ENCODE measurements around the gene PRODH2.

DNA sequence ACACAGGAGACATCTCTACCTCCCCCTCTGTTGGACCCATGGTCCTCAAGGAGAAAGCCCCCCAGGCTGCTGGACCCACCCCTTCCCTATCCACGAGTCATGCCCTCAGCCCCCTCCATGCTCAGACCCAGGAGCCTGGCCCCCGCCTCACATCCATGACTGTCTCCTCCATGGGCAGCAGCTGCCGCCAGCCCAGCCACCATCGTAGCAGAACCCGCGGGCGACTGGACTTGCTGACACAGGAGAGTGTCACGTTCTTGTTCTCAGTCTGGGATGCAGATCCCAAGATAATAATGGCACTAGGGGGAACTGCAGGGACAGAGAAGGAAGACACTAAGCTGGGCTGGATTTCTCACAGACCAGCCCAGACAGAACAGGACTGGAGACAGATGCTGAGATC, 35.8 kb upstream of the PRODH2 start:
- TF ChIP-seq ELF1 (CRISPR knock-in tag; IDR thresholded peaks at IDR 0.05) = no peak
- TF ChIP-seq, protein P1, sequence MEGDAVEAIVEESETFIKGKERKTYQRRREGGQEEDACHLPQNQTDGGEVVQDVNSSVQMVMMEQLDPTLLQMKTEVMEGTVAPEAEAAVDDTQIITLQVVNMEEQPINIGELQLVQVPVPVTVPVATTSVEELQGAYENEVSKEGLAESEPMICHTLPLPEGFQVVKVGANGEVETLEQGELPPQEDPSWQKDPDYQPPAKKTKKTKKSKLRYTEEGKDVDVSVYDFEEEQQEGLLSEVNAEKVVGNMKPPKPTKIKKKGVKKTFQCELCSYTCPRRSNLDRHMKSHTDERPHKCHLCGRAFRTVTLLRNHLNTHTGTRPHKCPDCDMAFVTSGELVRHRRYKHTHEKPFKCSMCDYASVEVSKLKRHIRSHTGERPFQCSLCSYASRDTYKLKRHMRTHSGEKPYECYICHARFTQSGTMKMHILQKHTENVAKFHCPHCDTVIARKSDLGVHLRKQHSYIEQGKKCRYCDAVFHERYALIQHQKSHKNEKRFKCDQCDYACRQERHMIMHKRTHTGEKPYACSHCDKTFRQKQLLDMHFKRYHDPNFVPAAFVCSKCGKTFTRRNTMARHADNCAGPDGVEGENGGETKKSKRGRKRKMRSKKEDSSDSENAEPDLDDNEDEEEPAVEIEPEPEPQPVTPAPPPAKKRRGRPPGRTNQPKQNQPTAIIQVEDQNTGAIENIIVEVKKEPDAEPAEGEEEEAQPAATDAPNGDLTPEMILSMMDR (CRISPR knock-in tag; IDR thresholded peaks at IDR 0.05) = no peak
- TF ChIP-seq, protein P2, sequence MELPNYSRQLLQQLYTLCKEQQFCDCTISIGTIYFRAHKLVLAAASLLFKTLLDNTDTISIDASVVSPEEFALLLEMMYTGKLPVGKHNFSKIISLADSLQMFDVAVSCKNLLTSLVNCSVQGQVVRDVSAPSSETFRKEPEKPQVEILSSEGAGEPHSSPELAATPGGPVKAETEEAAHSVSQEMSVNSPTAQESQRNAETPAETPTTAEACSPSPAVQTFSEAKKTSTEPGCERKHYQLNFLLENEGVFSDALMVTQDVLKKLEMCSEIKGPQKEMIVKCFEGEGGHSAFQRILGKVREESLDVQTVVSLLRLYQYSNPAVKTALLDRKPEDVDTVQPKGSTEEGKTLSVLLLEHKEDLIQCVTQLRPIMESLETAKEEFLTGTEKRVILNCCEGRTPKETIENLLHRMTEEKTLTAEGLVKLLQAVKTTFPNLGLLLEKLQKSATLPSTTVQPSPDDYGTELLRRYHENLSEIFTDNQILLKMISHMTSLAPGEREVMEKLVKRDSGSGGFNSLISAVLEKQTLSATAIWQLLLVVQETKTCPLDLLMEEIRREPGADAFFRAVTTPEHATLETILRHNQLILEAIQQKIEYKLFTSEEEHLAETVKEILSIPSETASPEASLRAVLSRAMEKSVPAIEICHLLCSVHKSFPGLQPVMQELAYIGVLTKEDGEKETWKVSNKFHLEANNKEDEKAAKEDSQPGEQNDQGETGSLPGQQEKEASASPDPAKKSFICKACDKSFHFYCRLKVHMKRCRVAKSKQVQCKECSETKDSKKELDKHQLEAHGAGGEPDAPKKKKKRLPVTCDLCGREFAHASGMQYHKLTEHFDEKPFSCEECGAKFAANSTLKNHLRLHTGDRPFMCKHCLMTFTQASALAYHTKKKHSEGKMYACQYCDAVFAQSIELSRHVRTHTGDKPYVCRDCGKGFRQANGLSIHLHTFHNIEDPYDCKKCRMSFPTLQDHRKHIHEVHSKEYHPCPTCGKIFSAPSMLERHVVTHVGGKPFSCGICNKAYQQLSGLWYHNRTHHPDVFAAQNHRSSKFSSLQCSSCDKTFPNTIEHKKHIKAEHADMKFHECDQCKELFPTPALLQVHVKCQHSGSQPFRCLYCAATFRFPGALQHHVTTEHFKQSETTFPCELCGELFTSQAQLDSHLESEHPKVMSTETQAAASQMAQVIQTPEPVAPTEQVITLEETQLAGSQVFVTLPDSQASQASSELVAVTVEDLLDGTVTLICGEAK (IDR thresholded peaks at IDR 0.05) = no peak
- TF ChIP-seq, protein P2 (CRISPR knock-in tag; IDR thresholded peaks at IDR 0.05) = no peak
- TF ChIP-seq, protein P3, sequence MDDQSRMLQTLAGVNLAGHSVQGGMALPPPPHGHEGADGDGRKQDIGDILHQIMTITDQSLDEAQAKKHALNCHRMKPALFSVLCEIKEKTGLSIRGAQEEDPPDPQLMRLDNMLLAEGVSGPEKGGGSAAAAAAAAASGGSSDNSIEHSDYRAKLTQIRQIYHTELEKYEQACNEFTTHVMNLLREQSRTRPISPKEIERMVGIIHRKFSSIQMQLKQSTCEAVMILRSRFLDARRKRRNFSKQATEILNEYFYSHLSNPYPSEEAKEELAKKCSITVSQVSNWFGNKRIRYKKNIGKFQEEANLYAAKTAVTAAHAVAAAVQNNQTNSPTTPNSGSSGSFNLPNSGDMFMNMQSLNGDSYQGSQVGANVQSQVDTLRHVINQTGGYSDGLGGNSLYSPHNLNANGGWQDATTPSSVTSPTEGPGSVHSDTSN (CRISPR knock-in tag; IDR thresholded peaks at IDR 0.05; ENCODE audit: borderline replicate concordance) = no peak
- TF ChIP-seq HHEX (CRISPR knock-in tag; IDR thresholded peaks at IDR 0.05) = no peak
- no peak for TF ChIP-seq ZKSCAN1 (IDR thresholded peaks at IDR 0.05; ENCODE audit: low read length)
- TF ChIP-seq, protein P4, sequence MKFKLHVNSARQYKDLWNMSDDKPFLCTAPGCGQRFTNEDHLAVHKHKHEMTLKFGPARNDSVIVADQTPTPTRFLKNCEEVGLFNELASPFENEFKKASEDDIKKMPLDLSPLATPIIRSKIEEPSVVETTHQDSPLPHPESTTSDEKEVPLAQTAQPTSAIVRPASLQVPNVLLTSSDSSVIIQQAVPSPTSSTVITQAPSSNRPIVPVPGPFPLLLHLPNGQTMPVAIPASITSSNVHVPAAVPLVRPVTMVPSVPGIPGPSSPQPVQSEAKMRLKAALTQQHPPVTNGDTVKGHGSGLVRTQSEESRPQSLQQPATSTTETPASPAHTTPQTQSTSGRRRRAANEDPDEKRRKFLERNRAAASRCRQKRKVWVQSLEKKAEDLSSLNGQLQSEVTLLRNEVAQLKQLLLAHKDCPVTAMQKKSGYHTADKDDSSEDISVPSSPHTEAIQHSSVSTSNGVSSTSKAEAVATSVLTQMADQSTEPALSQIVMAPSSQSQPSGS (CRISPR knock-in tag; IDR thresholded peaks at IDR 0.05) = no peak
- no peak for TF ChIP-seq FOXK2 (IDR thresholded peaks at IDR 0.05)
